NCI-H2107 treated with DMSO at 0.1 percent for 48 hours (cell line): ENCODE data around the gene ARVCF.

Experiments
- DNase-seq: peaks from one replicate; lab custom pipeline; 2025; ENCODE audit not compliant: unreplicated experiment; lab: John Stamatoyannopoulos, UW

Gene ARVCF

DNA sequence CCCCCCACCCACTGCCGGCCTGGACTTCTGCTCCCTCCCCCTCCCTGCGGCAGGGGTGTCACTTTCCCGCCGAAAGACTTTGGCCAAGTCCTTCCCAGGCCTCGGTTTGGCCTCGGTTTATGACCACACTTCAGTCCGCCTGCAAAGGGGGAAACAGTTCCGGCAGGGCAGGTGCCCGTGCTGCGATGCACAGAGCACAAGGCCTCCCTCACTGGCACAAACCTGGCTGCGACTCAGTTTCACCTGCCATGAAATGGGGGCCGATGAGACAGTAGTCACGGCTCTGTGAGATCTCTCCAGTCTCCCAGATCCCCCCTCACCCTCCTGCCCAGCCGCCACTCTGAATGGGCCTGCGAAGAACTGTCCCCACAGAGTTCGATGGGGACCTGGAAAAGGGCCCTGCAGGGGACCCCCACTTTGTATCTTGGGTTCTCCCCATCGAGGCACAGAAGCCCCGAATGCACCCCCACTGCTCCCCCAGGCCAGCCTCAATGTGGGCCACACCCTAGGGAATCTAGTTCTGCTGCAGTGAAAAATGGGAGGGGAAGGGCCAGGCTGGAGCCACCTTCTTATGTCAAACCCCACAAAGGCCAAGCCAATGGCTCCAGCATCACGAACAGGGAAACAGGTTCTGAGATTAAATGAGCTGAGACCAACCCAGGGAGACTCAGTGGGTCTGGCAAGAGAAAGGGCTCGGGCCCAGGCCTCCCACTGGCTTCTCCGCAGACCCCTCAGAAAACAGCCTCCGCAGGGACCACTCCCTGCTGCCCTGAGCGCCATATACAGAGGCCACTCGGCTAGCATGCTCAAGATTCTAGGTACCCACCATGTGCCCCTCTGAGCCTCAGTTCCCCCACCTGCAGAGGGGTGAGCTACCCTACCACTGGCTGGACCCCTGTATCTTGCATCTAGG, 29.0 kb downstream of the ARVCF start:
- DNase-seq, result no peak

GRCh38 chr22:19986410-19987341, 29.9 kb downstream of the ARVCF start:
- no peak for DNase-seq

DNA sequence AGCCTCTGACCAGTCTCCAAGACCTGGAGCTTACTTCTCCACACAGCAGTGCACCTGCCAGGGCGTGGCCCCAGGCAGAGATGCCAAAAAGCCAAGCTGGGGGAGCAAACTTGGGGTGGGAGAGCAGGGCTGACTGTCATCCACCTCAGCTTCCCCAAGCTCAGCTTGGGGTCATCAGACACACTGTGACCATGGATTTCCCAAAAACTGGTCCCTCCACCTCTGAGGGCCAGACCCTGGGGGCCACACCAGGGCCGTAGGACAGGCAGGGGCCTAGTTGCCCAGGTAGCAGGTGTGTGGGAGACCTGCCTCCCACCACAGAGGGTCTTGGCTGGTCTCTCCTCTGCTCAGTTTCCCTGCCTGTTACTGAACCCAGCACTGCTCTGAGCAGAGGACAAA, 30.6 kb downstream of the ARVCF start:
- no peak for DNase-seq

- no peak for DNase-seq
Observed at GRCh38 chr22:19984851-19985811, 31.5 kb downstream of the ARVCF start.

DNA sequence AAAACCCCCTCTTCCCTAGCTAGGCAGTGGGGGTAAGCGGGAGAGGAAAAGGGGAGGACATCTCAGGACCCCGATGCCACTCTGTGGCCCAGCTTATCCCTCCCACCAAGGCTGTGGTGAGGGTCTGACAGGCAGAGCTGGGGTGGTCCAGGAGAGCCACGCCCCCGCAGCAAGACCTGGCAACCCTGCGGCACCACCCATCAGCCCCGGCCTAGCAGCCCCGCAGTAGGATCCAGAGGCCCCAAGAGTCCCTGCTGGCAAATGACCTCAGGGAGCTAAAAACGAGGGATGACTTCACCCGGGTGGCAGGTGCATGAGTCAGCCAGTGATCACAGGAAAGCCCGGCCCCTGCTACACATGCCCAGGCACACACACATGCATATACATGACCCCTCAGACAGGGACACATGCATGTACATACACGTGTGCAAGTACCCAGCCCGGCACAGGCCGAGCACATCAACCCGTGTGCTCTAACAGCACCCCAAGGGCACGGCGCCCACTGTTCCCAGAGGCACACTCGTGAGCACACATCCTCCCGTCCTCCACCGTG, 32.3 kb downstream of the ARVCF start:
- peak; percentile 8 for DNase-seq

GRCh38 chr22:19983741-19984140, 32.9 kb downstream of the ARVCF start:
- no peak for DNase-seq

DNA sequence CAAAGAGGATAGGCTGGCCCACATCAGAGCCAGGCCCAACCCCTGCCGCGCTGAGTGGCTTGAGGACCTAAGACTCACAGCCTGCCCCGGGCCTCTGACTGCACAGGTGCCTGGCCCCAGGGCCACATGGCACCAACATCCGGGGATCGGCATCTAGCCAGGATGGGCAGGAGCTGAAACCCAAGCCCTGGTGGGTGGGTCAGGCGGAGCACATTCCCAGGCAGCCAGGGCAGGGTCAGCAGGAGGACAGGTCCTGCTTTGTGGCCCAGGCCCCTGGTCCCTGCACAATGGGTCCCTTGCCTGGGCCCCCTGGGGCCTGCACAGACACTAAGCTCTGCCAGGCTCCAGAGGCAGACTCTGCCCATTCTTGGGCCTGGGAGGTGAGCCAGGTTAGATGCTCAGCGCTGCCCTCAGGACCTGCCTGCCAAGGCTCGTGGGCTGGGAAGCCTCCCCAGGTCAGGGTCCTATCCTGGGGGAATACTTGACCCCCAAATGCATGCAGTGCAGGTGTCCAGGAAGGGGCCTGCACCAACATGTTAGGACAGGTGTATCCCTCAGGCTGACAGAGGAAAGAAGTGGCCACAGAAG, 33.5 kb downstream of the ARVCF start:
- no peak for DNase-seq

- DNase-seq, result no peak
Observed at GRCh38 chr22:19981961-19982920, 34.4 kb downstream of the ARVCF start.

DNA sequence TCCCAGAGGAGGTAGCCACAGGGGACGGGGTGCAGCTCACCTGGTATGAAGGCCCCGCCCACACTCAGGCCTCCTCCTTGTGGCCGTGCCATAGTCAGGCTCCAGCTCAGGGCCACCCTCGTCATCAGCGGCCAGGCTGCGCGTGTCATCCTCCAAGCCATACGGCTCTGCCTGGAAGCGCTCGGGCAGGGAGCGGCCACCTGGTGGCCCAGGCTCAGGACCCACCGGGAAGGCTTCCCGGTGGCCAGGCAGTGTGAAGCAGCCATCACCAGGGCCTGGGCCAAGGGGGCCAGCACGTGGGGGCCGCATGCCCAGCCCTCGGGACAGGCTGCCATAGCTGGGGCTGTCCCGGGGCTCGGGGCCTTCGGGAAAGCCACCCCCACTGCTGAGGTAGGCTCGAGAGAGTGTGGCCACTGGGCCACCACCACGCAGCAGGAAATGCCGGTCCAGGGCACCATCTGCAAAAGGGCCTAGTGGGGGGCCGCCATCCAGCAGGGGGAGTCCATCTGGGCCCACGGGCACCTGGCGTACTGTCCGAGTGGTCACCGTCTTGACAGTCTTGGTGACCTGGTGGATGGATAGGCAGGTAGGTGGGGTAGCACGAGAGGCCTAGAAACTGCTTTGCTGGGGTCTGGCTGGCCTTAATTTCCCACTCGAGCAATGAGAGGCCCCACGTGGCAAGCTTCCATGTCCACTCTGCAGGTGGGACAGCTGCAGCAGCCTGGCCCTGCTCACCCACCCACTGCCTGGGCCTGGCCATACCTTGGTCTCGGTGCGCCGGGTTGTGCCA, 35.3 kb downstream of the ARVCF start:
- DNase-seq, result no peak

GRCh38 chr22:19980766-19981165, 35.9 kb downstream of the ARVCF start:
- DNase-seq, result no peak

DNA sequence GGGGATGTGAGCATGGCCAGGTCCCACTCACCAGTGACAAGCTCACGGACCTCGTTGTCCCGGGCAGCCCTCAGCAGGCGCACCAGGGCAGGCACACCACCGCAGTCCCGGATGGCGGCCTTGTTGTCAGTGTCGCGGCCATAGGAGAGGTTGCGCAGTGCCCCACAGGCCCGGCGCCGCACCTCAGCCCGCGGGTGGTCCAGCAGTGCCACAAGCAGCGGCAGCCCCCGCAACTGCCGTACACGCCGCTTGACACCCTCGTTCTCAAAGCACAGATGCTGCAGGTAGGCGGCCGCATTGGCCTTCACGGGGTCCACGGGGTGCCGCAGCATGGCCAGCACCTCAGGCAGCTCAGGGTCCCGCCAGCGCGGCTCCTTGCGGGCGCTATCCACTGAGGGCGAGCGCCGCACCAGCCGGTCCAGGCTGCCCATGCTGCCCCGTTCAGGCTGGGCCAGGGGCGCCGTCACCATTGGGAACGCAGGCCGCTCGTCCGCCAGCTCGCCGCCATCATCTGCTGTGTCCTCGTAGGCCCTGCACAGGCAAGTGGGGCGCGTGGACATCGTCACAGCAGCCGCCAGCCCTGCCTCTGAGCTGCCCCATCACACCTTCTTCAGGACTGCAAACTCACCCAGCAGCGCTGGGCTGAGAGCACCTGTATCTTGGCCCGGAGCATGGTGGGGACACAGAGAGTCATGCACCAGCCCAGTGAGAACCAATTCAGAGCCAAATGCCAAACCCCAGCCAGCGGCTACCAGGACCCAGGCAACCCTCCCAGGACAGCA, 36.7 kb downstream of the ARVCF start:
- DNase-seq, result no peak

- DNase-seq, result no peak
Observed at GRCh38 chr22:19978748-19979147, 37.9 kb downstream of the ARVCF start.

- no peak for DNase-seq
Observed at GRCh38 chr22:19977296-19978243, 39.1 kb downstream of the ARVCF start.

DNA sequence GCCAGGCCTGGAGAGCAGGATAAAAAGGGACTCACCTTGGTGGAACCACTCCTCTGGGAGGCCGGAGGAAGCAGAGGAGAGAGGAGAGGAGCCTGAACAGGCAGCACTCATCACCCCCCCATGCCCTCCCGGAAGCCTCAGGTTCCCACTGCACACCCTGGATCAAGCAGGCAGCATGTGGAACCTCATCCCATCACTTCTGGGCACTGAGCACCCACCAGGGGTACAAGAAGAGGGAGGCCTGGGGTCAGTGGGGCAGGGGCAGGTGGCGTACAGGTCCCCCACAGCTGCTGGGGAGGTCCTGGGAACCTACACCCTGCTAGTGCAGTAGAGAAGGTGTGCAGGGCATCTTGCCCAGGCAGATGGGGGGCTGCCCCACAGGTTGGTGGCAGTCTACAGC, 40.0 kb downstream of the ARVCF start:
- DNase-seq, result no peak

- no peak for DNase-seq
Observed at GRCh38 chr22:19975707-19976035, 41.0 kb downstream of the ARVCF start.

DNA sequence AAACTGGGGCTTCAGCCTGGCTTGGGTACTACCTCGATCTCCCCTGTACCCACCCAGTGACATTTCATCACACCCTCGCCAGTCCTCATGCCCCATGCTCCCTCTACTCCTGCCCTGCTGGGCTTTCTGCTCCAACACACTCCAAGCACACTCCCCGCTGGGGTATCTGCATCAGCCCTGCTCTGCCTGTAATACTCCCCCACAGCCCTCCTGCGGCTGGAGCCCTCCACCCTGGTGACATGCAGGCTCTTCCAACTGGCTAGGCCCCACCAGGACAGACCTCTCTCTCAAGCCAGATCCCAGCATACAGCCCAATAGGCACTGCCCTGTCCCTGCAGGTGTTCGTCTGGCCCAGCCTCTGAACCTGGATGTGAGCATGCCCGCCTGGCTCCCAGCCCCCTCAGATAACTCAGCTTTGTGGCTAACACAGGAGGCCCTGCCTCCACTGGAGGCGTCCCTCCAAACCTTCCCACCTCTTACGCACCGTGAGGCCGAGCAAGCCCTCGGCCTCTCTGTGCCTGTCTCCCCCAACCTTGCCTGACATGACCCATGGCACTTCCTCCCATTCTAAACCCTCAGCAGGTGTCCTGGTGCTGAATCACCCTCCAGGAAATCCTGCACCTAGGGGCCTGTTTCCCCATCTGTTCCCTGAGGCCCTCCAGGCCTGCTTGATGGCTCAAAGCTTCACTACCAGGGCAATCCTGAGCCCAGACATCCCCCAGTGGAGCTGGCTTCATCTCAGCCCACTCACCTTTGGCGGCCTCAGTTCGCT, 41.5 kb downstream of the ARVCF start:
- peak; percentile 33 for DNase-seq
